Stimulated activated effector memory CD8-positive, alpha-beta T cell treated with anti-CD3 and anti-CD28 coated beads, Interleukin-12 subunit alpha, Interleukin-12 subunit beta, amount 100 ng/mL, for 72 hours (primary cell): ENCODE data around the gene BEGAIN.

Source experiments
- ATAC-seq: fragments of 150-1000 bp; cut with Tn5 transposase; 2 replicates; pipeline ENCODE4 v1.10.0; 2021
- DNase-seq, 2 donors: peaks; one replicate each; pipeline ENCODE4 v3.0.0; 2021 to 2022; ENCODE audit warnings: low spot score in 2 of 2
- H3K27ac Mint-ChIP-seq: one replicate; pipeline ENCODE4 v1.8.0; 2022; ENCODE audit warnings: mild to moderate bottlenecking, mixed read lengths
- H3K36me3 Mint-ChIP-seq: one replicate; pipeline ENCODE4 v1.8.0; 2022; ENCODE audit warnings: mild to moderate bottlenecking, mixed read lengths
- H3K4me1 Mint-ChIP-seq: one replicate; pipeline ENCODE4 v1.8.0; 2022; ENCODE audit warnings: mixed read lengths
- H3K4me3 Mint-ChIP-seq: one replicate; pipeline ENCODE4 v1.8.0; 2022; ENCODE audit warnings: mild to moderate bottlenecking, mixed read lengths
- H3K9me3 Mint-ChIP-seq: one replicate; pipeline ENCODE4 v1.8.0; 2022; ENCODE audit warnings: mixed read lengths

Gene BEGAIN

GRCh38 chr14:100537446-100538350, 49.5 kb downstream of the BEGAIN start:
- DNase-seq (no peak), ATAC-seq (no peak)
- Mint-ChIP-seq H3K27ac (no peak overlapping the region), H3K36me3 (no peaks in the 10 kb centered on the region), H3K9me3 (no peaks in the 10 kb centered on the region), H3K4me3 (no peak overlapping the region), H3K4me1 (no peaks in the 10 kb centered on the region)

DNA sequence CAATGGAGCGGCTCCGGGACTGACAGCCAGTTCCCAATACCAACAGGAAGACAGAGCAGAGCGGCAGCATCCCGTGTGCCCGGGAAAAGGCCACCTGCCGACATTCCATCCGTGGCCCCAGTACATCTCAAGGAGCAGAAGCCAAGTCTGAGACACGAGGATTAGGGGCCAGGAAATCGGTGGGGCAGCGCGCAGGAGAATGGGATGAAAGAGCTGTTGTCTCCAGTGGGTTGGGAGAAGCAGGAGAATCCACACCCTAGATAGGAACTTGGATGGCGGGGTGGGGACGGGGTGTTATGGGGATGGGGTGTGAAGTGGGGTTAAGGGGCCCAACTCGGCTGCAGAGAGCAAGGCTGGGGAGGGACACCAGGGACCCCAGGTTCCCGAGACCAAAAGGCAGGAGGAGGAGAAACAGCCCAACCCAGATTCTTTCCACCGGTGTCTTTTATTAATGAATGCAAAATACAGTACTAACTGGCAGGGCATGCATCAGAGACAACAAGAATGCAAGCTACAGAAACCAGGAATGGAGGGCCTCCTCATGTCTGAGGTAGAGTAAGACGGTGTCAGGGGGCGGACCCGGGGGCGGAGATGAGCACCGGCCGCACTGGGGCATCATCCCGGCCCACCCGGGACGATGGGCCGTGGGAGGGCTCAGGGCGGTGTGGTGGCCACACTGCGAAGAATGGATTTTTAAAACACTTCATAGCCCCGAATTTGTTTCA, 50.3 kb downstream of the BEGAIN start:
- H3K9me3 Mint-ChIP-seq, result no peaks in the 10 kb centered on the region
- no peak for DNase-seq
- H3K36me3 Mint-ChIP-seq, result no peaks in the 10 kb centered on the region
- no peaks in the 10 kb centered on the region for H3K4me1 Mint-ChIP-seq
- H3K27ac Mint-ChIP-seq, result no peak overlapping the region
- H3K4me3 Mint-ChIP-seq, result no peak overlapping the region
- no peak for ATAC-seq

- no peak for DNase-seq
- no peaks in the 10 kb centered on the region for H3K36me3 Mint-ChIP-seq
- no peaks in the 10 kb centered on the region for H3K4me1 Mint-ChIP-seq
- H3K4me3 Mint-ChIP-seq, result no peak overlapping the region
- H3K27ac Mint-ChIP-seq, result no peak overlapping the region
- no peaks in the 10 kb centered on the region for H3K9me3 Mint-ChIP-seq
- ATAC-seq, result no peak
Measured at GRCh38 chr14:100536121-100536510, 51.1 kb downstream of the BEGAIN start.

GRCh38 chr14:100535287-100536120, 51.7 kb downstream of the BEGAIN start:
- Mint-ChIP-seq H3K4me1 (no peaks in the 10 kb centered on the region), H3K4me3 (no peak overlapping the region), H3K9me3 (no peaks in the 10 kb centered on the region), H3K27ac (no peak overlapping the region), H3K36me3 (no peaks in the 10 kb centered on the region)
- no peak for ATAC-seq
- DNase-seq, result peak in 1 of 2 donors; percentile 39

GRCh38 chr14:100534528-100535286, 52.5 kb downstream of the BEGAIN start:
- Mint-ChIP-seq H3K27ac (peak overlapping the region; percentile 21), H3K9me3 (no peaks in the 10 kb centered on the region), H3K4me3 (no peak overlapping the region), H3K36me3 (no peaks in the 10 kb centered on the region), H3K4me1 (no peaks in the 10 kb centered on the region)
- no peak for ATAC-seq
- DNase-seq, result peak; percentile 1 to 40

GRCh38 chr14:100533656-100534485, 53.3 kb downstream of the BEGAIN start:
- no peak for ATAC-seq
- H3K27ac Mint-ChIP-seq, result peak overlapping the region; percentile 21

GRCh38 chr14:100532906-100533655, 54.1 kb downstream of the BEGAIN start:
- ATAC-seq (no peak), DNase-seq (peak in 1 of 2 donors; percentile 38)
- H3K27ac Mint-ChIP-seq, result no peak overlapping the region
- no peak overlapping the region for H3K4me3 Mint-ChIP-seq
- no peaks in the 10 kb centered on the region for H3K36me3 Mint-ChIP-seq
- no peaks in the 10 kb centered on the region for H3K4me1 Mint-ChIP-seq
- no peaks in the 10 kb centered on the region for H3K9me3 Mint-ChIP-seq

More at GRCh38 chr14:100533656-100534485, 53.3 kb downstream of the BEGAIN start:
- DNase-seq, result peak; percentile 1 to 45
- no peaks in the 10 kb centered on the region for H3K9me3 Mint-ChIP-seq
- no peaks in the 10 kb centered on the region for H3K36me3 Mint-ChIP-seq
- no peak overlapping the region for H3K4me3 Mint-ChIP-seq
- H3K4me1 Mint-ChIP-seq, result no peaks in the 10 kb centered on the region

GRCh38 chr14:100532154-100532861, 54.9 kb downstream of the BEGAIN start:
- Mint-ChIP-seq H3K27ac (no peak overlapping the region), H3K36me3 (no peaks in the 10 kb centered on the region), H3K4me3 (no peak overlapping the region), H3K9me3 (no peaks in the 10 kb centered on the region), H3K4me1 (no peaks in the 10 kb centered on the region)
- DNase-seq (peak; percentile 1 to 34), ATAC-seq (no peak)

- peak; percentile 1 to 43 for DNase-seq
- Mint-ChIP-seq H3K27ac (peak overlapping the region; percentile 26), H3K4me1 (no peaks in the 10 kb centered on the region), H3K36me3 (no peaks in the 10 kb centered on the region), H3K9me3 (no peaks in the 10 kb centered on the region), H3K4me3 (no peak overlapping the region)
- ATAC-seq, result no peak
Measured at GRCh38 chr14:100531152-100532121, 55.8 kb downstream of the BEGAIN start.

- H3K27ac Mint-ChIP-seq, result peak overlapping the region; percentile 26
- ATAC-seq (peak; percentile 6), DNase-seq (peak; percentile 1 to 44)
- H3K36me3 Mint-ChIP-seq, result no peaks in the 10 kb centered on the region
- H3K4me3 Mint-ChIP-seq, result no peak overlapping the region
- no peaks in the 10 kb centered on the region for H3K9me3 Mint-ChIP-seq
- H3K4me1 Mint-ChIP-seq, result no peaks in the 10 kb centered on the region
Measured at GRCh38 chr14:100530270-100531072, 56.7 kb downstream of the BEGAIN start.

- ATAC-seq (no peak), DNase-seq (no peak)
- Mint-ChIP-seq H3K4me1 (no peaks in the 10 kb centered on the region), H3K36me3 (no peaks in the 10 kb centered on the region), H3K9me3 (no peaks in the 10 kb centered on the region), H3K27ac (no peak overlapping the region), H3K4me3 (no peak overlapping the region)
Measured at GRCh38 chr14:100529561-100530031, 57.6 kb downstream of the BEGAIN start.
